Measurements from ENCODE around the gene ARHGEF19.
A peak's percentile ranks its signal among the peaks of the same experiment; 100 is the strongest.
"Not testable (repeated sequence)": the region's sequence is repeated elsewhere in the genome, so short reads cannot be mapped to it uniquely, and the experiment has no call there.

ARHGEF19 gene

DNA sequence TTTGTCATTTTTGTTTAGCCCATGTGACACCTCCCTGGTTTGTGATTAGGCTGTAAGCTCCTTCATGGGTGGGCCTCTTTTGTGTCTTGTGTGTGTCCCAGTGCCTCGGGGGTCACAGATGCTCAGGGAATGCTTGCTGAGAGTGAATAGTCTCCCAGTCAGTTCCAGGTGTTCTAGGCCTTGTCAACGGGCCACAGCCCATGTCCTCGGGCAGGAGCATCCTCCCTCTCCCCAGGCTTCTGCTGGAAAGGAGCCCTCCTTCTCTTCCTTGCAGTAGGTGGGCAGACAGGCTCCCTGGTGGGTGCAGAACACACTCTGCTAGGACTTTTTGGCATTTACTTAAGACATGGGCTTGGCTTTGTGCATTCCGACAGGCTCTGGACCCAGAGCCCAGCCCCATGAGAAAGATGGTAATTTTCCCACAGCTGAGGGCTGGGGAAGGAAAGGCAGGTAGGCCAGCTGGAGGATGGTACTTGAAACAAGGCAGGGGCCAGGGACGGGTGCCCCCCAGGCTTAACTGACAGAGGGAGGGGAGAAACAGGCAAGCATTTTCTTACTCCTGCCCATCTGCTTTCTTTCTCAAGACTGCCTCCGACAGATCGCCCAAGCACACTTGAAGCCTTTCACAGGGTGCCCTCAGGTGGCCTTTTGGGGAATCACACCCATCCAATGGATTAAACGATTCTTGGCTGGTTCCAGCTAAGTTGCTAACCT lies 31.6 kb upstream of the ARHGEF19 start:
- peak; percentile 66 for DNase-seq (ENCODE audit: low spot score)

DNA sequence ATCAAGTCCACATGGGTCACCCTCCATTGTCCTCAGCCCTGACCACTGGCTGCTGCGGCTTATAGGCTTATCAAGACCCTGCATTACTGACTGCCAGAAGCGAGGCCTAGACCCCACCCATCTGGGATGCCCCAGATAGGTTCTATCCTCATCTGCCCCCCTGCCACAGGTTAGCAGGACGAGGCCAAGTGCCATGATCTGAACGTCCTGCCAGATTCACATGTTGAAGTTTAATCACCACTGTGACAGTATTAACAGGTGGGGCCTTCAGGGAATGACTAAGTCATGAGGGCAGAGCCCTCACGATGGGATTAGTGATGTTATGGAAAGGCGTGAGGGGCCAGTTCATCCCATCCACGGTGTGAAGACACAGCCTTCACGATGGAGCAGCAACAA lies 30.8 kb upstream of the ARHGEF19 start:
- DNase-seq (ENCODE audit: low spot score) = no peak

DNA sequence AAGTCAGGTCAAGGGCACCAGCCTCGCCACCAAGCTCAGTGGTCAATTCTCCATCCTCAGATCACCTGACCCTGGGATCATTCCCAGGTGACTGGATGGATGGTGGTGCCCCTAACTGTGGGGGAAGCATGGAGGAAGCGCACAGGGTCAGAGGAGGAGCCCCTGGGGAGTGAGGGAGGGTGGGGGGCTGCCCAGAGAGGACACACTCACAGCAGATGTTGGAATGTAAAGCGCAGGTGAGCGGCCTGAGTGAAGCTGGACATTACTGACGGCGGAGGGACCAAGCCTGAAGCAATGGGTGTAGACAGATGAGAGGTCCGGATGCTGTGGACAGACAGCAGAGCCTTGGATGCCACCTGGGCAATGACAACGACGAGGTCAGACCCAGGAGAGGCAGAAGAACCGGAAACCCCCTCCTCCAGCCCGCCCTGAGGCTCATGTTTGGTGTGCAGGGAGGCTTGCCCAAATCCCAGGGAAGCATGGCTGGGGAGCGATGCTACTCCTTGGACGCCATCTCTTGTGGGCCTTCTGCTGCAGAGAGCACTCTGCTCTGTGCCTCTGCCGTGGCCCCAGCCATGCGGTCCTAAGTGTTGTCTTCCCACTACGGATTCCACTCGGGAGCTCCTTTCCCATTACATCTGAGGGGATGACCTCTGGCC lies 30.2 kb upstream of the ARHGEF19 start:
- no peak for DNase-seq (ENCODE audit: low spot score)

DNA sequence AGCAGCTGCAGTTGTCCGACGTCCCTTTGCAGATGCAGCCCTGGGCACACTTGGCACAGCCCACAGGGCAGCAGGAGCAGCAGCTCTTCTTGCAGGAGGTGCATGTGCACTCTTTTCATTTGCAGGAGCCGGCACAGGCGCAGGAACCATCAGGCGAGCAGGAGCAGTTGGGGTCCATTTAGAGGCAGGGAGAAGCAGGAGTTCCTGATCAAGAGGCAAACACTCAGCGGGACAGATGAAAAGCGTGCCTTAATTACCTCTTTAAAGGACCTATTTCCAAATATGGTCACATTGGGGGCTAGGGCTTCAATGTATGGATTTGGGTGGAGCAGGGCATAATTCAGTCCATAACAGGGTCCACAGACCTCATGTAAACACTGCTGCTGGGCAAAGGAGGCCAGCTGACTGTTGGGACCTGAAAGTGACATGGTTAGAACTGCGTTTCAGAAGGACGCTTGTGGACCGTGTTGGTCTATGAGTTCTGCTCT lies 28.8 kb upstream of the ARHGEF19 start:
- DNase-seq (ENCODE audit: low spot score) = no peak

DNA sequence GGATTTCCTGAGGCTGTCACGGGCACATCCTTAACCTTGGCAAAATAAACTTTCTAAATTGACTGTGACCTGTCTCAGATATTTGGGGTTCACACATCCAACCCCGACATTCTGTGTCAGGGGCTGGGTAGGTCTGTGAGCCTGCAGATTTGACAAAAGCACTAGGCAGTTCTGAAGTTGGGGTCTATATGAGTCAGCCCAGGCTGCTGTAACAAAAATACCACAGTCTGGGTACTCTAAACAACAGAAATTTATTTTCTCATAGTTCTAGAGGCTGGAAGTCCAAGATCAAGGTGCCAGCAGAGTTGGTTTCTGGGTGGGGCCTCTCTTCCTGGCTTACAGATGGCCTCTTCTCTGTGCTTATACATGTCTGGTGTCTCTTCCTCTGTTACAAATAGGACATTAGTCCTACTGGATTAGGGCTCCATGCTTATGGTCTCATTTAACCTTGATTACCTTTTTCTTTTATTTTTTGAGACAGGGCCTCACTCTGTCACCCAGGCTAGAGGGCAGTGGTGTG lies 27.6 kb upstream of the ARHGEF19 start:
- no peak for DNase-seq (ENCODE audit: low spot score)

DNA sequence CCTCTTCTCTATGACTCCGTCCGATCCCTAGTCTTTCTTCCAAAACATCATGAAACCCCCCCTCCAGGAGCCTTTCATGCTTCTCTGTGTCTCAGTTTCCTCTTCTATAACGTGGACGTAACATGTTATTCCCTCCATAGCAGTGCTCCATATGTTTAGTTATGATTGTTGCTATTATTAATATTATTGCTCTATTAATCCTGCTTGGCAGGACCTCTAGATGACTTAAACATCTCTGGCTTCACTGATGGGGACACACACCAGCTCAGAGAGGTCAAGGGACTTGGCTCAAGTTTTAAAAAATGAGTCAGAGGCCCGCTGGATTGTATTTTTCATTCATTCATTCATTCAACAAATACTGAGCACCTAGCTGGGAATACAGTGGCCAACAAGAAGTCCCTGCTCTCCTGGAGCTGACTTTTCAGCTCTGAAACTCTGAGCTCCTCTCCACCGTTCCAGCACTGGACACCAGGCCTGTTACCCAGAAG lies 24.9 kb upstream of the ARHGEF19 start:
- DNase-seq (ENCODE audit: low spot score) = no peak

DNA sequence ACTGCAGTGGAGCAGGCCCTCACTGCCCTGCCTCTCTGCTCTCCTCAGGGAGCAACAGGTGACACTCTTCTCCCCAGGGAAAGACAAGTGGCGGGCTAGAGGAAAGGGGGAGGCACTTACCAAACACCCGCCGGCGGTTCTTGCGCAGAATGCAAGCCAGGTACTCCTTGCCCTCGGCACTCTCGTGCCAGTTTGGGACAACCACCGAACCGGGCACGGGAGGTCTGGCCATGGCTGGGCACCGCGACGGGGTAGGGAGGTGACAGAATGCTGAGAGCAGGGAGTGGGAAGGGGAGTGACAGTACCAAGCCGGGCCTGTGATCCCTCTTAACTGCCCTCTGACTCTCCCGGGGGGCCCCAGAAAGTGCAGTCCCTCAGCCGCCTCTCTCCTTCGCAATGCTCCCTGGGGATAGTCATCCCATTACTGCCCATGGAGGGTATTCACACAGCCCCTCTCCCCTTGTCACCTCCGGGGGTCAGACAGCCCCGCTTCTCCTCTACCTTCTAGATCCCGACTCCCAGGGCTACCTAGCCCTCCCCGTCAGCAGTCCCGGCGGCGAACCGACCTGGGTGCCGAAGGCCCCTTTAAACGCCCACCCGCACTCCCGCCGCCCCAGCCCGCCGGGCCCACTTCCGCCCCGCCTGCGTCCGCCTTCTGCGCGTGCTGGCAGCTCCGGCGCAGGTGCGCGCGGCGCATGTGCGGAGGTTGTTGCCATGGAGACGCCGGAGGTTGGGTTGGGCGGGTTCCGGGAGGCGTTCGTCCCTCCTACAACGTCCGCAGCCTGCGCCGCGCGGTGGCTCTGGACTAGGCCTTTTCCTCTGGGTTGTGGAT lies 24.3 kb upstream of the ARHGEF19 start, which contains the start of gene CPLANE2:
Gene CPLANE2, minus strand, starts transcription at position 673 of the 832 bp plus-strand sequence. Its CDS starts 441 bp downstream, at position 232.
- DNase-seq (ENCODE audit: low spot score) = peak; percentile 91

DNA sequence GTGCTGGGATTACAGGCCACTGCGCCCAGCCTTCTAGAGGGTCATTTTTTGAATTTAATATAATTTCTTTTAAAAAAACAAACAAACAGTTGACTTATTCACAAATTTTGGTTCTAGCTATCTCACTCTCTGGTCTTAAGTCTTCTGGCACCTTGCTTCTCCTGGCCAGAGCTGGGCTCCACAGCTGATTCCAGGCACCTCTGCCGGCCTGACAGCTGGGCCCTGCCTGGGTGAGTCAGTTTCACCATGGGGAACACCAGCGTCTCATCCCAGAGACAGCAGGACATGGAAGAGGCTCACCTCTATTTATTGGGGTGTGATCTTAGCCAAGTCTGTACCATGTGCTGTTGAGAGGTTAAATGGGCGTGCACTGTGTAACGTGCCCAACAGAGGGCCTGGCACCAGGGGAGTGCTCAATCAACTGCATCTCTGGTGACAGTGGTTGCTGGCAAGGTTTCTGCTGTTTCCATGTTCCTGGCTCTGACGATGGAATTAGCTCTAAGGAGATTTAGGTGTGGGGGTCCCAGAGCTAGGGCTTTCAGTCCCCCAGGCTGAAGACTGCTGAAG lies 23.6 kb upstream of the ARHGEF19 start:
- DNase-seq (ENCODE audit: low spot score) = peak; percentile 86

DNA sequence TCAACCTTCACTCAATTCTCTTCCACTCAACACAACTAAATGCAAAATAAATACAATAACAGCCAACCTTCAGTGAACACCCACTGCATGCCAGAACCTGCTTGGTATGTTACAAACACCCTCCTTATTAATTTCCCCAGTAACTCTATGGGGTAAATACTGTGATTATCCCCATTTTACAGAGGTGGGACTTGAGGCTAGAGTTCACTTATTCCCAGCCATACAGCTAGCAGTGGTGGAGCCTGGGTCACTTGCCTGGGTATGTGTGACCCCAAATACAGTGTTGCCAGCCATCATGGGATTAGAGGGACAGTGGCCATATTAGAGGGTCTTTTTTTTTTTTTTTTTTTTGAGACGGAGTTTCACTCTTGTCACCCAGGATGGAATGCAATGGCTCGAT lies 22.9 kb upstream of the ARHGEF19 start:
- no peak for DNase-seq (ENCODE audit: low spot score)

DNA sequence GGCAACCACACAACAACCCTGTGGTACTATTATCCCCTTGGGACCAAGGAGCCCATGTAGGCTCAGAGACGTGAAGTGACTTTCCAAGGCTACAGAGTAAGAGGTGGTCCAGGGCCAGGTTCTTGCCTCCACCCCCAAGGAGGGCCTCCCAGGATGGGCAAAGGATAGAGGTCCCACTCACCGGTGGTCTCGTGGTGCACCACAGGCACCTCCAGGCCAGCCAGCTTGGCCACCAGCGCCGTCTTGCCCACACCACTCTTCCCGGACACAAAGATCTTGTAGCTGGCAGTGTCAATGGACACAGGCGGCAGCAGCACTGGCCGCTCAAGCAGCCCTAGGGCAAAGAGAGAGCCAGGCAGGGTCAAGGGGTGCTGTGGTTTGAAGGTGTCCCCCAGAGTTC lies 21.0 kb upstream of the ARHGEF19 start:
- no peak for DNase-seq (ENCODE audit: low spot score)

DNA sequence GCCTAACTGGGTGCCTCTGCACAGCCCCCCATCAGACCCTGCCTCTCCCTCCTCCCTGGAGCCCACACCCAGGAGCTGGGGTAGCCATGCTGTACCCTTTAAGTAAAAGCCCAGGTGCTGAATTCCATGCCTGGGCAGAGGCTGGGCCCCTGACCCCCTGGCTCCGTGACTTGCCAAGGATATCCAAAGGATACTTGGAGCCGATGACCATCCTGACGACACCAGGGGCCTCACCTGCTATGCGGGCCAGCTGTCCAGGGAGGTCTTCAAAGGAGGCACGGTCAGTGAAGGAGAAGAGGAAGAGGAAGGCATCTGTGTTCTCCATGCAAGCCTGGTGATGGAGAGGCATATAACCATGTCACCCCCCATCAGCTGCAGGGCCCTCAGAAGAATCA lies 19.9 kb upstream of the ARHGEF19 start:
- DNase-seq (ENCODE audit: low spot score) = no peak

DNA sequence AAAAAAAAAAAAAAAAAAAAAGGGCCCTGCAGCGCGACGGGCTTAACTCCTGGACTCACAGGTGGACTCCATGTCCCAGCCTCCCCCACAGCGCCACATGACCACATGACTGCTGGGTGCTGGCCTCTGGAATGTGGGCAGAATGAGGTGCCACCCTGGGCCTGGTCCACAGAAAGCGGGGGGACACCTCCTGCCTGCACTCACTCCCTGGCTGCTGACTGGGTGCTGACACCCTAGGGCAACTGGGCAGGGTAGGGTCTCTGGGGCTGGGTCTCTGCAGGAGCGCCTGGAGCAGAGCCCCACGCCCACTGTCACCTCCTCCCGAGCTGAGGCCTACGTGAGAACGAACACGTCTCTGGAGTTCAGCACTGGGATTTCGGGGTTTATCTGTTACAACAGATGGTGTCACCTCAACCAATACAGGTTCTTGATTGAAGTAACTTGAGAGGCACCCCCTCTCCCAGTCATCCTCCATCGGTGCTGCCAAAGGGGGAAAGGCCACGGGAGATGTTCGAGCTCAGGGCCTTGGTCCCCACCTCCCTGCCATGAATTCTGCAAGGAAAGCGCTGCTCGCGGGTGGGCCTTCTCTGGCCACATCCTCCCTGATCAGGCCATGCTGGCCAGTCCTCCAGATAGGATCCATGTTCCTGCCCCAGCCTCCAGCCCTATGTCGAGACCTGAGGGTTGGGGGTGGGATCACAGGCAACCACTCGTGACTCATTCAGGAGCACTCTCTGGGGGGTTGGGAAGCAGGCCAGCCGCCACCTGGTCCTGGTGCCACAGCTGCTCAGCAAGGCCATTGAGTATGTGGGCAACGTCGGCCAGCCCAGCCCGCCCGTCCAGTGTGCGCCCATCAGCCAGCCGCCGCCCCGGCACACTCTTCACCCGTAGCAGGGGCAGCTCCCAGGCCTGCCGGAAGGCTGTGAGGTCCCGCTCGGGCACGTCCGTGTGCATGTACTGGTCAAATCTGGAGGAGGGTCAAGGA lies 19.2 kb upstream of the ARHGEF19 start:
- no peak for DNase-seq (ENCODE audit: low spot score)

DNA sequence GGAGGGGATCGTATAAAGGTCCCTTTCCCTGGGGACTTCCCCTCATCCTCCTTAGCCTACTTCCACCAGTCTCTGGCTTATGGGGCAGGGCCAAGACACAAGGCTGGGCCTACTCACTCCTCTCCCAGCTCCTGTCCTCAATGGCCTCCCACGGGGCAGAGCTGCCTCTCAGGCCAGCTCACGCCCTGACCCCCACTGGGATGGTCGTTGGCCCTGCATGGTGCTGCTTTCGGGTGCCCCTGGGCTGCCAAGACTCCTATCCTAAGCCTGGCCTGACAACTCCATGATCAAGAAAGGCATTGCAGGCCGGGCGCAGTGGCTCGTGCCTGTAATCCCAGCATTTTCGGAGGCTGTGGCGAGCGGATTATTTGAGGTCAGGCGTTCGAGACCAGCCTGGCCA lies 18.3 kb upstream of the ARHGEF19 start:
- no peak for DNase-seq (ENCODE audit: low spot score)

DNA sequence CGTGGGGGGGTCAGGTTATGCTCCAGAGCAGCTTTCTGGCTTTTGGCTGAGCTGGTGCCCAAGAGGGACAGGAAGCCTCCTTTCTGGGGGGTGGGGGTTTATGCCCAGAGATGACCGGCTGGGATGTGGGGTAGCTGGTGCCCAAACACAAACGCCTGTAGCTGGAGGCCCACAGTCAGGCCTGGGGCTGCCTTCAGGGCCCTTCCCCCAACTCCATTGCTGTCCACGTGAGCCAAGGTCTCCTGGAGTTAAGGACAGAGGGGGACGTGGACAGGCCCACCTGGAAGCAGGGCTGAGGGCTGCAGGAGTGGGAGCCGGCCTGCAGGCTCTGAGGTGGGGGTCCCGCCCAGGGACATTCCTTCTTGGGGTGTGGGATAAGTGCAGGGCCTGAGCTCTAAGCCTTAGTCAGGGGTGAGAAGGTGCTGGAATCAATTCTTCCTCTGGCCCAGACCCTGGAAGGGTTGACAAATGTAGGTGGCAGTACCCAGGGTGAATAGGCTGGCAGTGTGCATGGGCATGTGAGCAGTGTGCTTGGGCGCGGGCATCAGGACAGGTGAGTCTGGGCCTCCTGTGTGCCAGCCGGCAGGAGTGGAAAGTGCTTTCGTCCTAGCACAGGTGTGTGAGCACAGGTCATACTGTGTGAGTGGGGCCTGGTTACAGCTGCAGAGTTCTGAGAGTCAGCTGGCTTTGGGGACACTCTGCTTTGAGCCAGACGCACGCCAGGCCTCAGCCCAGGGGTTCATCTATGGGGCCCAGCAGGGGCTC lies 17.7 kb upstream of the ARHGEF19 start:
- DNase-seq (ENCODE audit: low spot score) = no peak

DNA sequence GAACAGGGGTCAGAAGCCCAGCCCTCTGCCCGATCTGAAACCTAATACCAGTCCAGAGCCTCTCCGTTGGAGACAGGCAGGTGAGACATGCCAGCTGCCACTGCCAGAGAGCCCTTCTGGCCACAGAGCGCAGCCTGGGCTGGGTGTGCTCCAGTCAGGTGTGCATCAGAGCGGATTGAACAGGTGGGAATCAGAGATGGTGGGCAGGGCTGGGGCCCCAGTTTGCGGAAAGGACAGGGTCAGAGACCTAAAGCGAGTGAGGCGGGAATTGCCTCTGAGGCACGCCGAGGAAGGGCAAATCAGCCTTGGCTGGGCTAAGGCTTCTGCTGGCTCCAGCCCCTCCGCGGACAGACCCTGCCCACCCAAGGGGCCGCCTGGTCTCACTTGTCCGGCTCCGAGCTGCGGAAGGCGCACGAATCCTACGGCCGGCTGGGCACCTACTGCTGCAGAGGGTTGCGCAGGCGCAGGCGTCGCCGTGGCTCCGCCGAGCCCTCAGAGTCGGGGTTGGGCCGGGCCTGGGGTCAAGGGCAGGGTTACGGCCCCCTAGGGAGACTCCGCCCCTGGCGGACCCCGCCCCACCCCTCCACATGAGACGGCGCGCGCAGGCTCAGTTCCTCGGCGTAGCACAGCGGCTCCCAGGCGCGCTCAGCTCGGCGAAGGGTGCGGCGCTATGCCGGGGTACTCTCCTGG lies 14.2 kb upstream of the ARHGEF19 start:
- no peak for DNase-seq (ENCODE audit: low spot score)

DNA sequence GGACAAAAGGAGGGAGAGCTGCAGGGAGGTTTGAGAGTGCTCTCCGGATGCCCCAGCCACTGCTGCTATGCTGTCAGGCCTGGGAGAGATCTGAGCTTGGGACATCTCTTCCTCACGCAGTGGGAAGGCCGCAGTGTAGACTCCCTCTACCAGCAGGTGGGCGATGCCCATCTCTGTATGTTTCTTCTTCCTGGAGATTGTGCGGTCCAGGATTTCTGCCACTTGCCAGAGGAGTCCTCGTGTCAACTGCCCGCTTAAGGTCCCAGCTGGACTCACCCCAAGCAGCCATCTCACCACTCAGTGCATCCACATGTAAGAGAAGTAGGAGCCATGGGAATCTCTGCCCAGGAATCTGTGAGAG lies 13.7 kb upstream of the ARHGEF19 start:
- DNase-seq (ENCODE audit: low spot score) = no peak

DNA sequence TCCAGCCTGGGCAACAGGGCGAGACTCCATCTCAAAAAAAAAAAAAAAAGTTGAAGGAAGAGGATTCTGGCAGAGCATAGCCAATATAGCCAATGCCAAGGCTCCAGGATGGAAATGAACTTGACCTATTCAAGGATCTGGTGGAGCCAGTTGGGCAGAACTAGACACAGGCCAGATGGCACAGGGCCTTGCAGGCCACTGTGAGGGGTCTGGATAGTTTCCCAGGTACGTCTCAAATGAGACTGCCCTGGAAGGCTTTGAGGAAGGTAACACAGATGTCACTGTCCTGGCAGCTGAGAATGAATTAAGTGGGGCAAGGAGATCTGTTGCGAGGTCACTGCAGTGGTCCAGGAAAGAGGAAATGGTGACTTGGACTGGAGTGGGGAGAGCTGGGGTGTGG lies 12.0 kb upstream of the ARHGEF19 start:
- DNase-seq (ENCODE audit: low spot score) = no peak

DNA sequence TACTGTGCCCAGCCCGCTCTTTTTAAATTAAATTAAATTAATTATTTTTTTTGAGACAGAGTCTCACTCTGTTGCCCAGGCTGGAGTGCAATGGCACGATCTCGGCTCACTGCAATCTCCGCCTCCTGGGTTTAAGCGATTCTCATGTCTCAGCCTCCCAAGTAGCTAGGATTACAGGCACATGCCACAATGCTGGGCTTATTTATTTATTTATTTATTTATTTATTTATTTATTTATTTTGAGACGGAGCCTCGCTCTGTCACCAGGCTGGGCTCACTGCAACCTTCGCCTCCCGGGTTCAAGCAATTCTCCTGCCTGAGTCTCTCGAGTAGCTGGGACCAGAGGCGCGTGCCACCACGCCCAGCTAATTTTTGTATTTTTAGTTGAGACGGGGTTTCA lies 10.3 kb upstream of the ARHGEF19 start:
- not testable (repeated sequence) for DNase-seq (ENCODE audit: low spot score)

DNA sequence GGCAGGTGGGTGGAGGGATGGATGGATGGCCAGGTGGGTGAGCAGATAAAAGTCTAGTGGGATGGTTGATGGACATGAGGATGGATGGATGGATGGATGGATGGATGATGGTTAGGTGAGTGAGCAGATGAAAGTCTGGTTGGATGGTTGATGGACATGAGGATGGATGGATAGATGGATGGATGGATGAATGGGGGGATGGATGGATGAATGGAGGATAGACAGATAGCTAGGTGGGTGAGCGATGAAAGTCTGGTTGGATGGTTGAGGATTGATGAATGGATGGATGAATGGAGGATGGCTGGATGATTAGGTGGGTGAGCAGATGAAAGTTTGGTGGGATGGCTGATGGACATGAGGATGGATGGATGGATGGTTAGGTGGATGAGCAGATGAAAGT lies 9.0 kb upstream of the ARHGEF19 start:
- no peak for DNase-seq (ENCODE audit: low spot score)
